Jurkat, Clone E6-1 (cell line): ENCODE data around the gene LYSMD1. TPM values are rescaled to one million over a fixed set of nuclear protein-coding genes. Genes with fewer than 3 reads are reported as not detected.
"Not testable (repeated sequence)": the region's sequence is repeated elsewhere in the genome, so short reads cannot be mapped to it uniquely, and the experiment has no call there.

ENCODE experiments used
- DNase-seq: peaks from one replicate; pipeline ENCODE4 v3.0.0-alpha.2; 2011; ENCODE audit warnings: low read depth, low spot score
- H3K4me3 ChIP-seq: 2 replicates; pipeline ENCODE4 v1.5.1; 2011; ENCODE audit warnings: mild to moderate bottlenecking, low read length, control low read depth, moderate library complexity
- polyA plus RNA-seq: library from polyadenylated mRNA; unstranded; fragments of >200 nt; gene quantifications from one replicate; pipeline ENCODE4 v1.2.1, GENCODE V29; 2012; ENCODE audit warnings: missing spikeins; ENCODE audit not compliant: insufficient read length, insufficient read depth

The LYSMD1 gene
- polyA plus RNA-seq, result 9.5 TPM

GRCh38 chr1:151165738-151166504 is at the start of gene LYSMD1, which contains the start of gene SCNM1:
Gene LYSMD1 (minus strand): TSS chr1:151165902. CDS start chr1:151165258, 644 bp downstream.
Gene SCNM1 (plus strand): TSS chr1:151166144. CDS start chr1:151166153, 9 bp downstream.
- peak within 1 kb of the TSS; percentile 99 for H3K4me3 ChIP-seq
- DNase-seq, result peak; percentile 99

DNA sequence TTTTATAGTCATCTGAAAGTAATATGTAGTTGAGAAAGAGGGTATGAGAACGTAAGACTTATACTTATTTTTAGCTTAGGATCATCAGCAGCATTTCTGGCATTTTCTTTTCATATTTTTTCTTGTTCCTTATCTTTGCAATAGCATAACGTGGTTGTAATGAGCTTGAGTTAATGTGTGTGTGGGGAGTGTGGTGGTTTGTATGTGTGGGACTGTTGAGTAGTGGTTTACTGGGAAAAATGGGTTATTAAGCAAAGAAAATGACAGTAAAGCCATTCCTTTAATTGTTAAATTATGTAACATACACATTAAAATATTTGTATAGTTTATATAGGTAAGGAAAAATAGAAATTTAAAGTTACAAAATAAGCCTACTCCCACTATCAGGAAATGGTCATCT is 47.9 kb upstream of the LYSMD1 start:
- H3K4me3 ChIP-seq, result no peak overlapping the region
- DNase-seq, result no peak

DNA sequence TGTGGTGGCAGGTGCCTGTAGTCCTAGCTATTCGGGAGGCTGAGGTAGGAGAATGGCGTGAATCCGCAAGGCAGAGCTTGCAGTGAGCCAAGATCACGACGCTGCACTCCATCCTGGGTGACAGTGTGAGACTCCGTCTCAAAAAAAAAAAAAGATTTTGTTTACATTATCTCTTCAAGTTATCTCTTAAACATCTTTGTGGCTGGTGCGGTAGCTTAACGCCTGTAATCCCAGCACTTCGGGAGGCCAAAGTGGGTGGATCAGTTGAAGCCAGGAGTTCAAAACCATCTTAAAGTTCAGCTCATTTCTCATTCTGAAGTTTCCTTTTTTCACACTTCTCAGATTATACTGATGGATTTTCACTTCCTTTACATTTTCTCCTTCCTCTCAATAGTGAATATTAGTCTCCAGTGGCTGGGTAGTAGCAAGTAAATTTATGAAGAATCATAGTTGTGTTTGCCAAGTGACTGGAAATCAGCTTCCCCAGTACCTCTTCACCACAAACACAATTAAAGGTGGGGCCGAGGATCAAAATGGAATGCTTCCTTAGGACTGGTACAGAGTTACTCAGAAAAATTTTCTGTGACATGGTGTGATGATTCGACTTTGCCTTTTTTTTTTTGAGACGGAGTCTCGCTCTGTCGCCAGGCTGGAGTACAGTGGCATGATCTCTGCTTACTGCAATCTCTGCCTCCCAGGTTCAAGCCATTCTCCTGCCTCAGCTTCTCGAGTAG is 46.4 kb upstream of the LYSMD1 start:
- DNase-seq, result peak; percentile 66
- H3K4me3 ChIP-seq, result no peak overlapping the region

- H3K4me3 ChIP-seq, result no peak overlapping the region
- no peak for DNase-seq
These were observed 45.1 kb upstream of the LYSMD1 start for GRCh38 chr1:151210830-151211229.

DNA sequence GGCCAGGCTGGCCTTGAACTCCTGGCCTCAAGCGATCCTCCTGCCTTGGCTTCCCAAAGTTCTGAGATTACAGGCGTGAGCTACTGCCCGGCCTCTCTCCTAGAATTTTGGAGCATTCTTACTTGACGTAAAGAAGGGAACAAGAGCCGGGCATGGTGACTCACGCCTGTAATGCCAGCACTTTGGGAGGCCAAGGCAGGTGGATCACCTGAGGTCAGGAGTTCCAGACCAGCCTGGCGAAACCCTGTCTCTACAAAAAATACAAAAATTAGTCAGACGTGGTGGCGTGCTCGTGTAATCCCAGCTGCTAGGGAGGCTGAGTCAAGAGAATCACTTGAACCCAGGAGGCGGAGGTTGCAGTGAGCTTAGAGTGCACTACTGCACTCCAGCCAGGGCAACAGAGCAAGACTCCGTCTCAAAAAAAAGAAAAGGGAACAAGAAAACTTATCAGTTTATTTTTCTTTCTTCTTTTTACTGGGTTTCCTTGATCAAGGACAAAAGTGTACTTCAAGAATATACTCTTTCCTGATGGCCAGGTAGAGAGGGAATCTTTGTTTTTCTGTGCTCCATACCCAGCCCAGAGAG is 39.8 kb upstream of the LYSMD1 start:
- DNase-seq, H3K4me3 ChIP-seq: not testable (repeated sequence)

GRCh38 chr1:151199873-151200581 is 34.3 kb upstream of the LYSMD1 start:
- H3K4me3 ChIP-seq, result peak overlapping the region; percentile 83
- DNase-seq, result no peak

DNA sequence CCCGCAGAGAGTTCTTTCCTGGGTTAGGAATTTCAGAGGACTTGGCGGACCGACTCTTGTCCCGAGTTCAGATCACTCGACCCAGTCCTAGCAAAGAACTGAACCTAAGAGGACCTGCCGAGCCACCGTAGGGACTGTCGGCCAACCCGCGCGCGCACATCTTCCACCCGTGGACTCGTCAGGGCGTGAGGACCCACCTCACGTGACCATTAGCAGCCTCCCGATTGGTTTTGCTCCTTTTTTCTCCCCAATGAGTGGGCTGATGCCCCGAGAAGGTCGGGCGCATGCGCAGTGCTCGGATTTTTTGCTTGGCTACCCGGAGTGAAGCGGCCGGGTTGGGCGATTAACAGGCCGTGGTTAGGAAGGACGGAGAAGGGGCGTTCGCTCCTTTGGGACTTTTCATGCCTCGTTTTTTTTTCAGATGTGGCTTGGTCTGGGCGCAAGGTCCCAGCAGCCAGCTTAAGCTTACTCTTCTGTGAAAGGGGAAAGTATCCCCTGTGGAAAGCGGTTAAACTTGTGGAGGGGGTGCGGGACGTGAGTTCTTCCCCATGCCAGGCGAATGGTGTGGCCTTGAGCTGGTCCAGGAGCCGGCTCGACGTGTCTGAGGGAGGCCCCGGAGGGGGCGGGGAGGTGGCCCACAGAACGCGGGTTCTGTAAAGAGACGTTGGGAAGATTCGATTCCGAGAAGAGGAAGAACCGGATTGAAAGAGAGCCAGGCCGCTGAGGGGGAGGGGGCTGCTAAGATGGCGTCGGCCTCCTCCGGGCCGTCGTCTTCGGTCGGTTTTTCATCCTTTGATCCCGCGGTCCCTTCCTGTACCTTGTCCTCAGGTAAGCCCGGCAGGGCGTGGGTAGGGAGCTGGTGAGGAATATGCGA is 32.8 kb upstream of the LYSMD1 start, which contains the start of gene PIP5K1A:
PIP5K1A (plus strand) TSS at position 299 of the 874 bp plus-strand sequence; CDS start at position 744, 445 bp downstream.
- H3K4me3 ChIP-seq, result peak within 1 kb of the TSS; percentile 83
- DNase-seq, result peak; percentile 98

GRCh38 chr1:151197863-151198253 is 32.2 kb upstream of the LYSMD1 start:
- H3K4me3 ChIP-seq, result peak overlapping the region; percentile 83
- DNase-seq, result no peak

GRCh38 chr1:151196292-151196800 is 30.6 kb upstream of the LYSMD1 start:
- DNase-seq, result peak; percentile 76
- H3K4me3 ChIP-seq, result peak overlapping the region; percentile 41

GRCh38 chr1:151194894-151195594 is 29.3 kb upstream of the LYSMD1 start:
- not testable (repeated sequence) for DNase-seq, H3K4me3 ChIP-seq

GRCh38 chr1:151193856-151194255 is 28.2 kb upstream of the LYSMD1 start:
- DNase-seq, result no peak
- no peak overlapping the region for H3K4me3 ChIP-seq

- no peak for DNase-seq
These were observed 27.6 kb upstream of the LYSMD1 start for GRCh38 chr1:151193304-151193703.

GRCh38 chr1:151192047-151192446 is 26.3 kb upstream of the LYSMD1 start:
- no peak for DNase-seq
- H3K4me3 ChIP-seq, result no peak overlapping the region

More at GRCh38 chr1:151193304-151193703, 27.6 kb upstream of the LYSMD1 start:
- no peak overlapping the region for H3K4me3 ChIP-seq

GRCh38 chr1:151189637-151190445 is 24.1 kb upstream of the LYSMD1 start, which contains the start of gene VPS72:
Gene VPS72 (minus strand): TSS chr1:151190197. CDS start chr1:151190121, 76 bp downstream.
- peak; percentile 91 for DNase-seq
- peak within 1 kb of the TSS; percentile 78 for H3K4me3 ChIP-seq

DNA sequence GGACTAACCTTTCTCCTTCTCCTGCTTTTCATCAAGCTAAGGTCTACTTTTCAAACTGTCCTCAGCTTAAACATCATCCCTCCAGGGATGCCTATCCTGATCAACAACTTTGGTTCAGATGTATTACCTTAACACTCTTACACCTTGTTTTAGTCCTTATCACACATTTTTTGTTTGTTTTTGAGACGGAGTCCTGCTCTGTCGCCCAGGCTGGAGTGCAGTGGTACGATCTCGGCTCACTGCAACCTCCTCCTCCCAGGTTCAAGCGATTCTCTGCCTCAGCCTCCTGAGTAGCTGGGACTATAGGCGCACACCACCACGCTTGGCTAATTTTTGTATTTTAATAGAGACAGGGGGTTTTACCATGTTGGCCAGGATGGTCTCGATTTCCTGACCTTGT is 23.0 kb upstream of the LYSMD1 start:
- not testable (repeated sequence) for DNase-seq
- H3K4me3 ChIP-seq, result peak overlapping the region; percentile 78

DNA sequence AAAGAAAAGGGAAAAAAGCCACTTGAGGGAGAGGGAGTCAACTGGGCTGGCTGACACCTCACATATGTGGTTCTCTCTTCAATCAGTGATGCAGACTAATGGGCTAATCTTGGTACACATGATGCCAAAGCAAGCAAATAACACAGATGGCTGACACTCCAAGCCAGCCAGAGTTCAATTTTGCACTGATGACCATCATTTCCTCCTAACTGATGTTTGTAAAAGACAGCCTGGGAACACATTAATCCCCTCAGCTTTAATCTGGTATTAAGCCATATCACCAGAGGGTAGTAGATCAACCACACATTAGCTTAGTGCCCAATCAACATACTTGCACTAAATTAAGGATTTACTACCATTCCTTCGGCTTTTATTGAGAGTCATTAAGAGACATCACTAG is 21.5 kb upstream of the LYSMD1 start:
- no peak for DNase-seq
- H3K4me3 ChIP-seq, result no peak overlapping the region
